GM20431 (cell line): ENCODE results near the gene NCK1.

Source experiments
- in situ Hi-C: fragments of 300-500 bp; cut with MseI, MboI; formaldehyde crosslinking; loops from one replicate; pipeline ENCODE4 v1.15.0; 2020; ENCODE audit warnings: low sequenced_read_pairs; ENCODE audit not compliant: unreplicated experiment

The NCK1 gene

GRCh38 chr3:136904746-136905145 is 42.7 kb downstream of the NCK1 start:
- in situ Hi-C loops, result no loop called here

- in situ Hi-C loops, result no loop called here
Measured at GRCh38 chr3:136905549-136905948, 43.5 kb downstream of the NCK1 start.

- in situ Hi-C loops, result no loop called here
Measured at GRCh38 chr3:136906725-136907124, 44.7 kb downstream of the NCK1 start.

DNA sequence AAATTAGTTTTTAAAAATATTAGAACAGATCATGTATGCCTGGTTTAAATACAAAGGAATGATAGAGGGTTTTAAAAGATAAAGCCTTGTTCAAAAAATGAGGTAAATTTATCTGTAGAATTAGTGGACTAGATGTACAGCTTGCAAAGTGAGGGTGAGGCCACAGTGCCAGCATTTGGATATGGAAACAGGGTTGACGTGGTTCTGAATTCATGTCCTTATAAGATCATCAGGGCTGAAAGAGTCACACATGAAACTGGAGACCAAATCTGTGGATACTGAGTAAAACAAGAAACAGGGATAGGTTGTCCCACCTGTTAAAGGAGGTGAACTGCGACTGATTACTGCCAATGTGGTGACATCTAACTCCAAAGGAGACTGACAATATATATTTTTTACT is 46.3 kb downstream of the NCK1 start:
- in situ Hi-C loops, result no loop called here

DNA sequence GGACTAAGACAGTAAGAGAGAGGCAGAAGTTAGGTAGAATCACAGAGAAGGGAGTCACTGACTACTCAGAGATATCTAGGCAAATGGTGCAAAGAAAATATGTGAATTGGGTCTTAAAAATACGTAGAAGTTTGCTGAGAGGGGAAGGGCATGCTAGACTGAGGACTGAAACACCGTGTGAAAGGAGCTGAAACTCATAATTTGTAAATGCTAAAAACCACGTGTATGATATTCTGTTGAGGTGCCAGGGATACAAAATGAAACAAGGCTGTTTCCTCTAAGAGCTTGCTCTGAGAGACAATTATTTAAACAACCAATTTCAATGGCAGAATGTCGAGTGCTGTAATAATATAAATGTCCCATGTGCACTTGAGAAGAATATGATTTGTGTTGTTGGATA is 47.2 kb downstream of the NCK1 start:
- in situ Hi-C loops, result no loop called here

DNA sequence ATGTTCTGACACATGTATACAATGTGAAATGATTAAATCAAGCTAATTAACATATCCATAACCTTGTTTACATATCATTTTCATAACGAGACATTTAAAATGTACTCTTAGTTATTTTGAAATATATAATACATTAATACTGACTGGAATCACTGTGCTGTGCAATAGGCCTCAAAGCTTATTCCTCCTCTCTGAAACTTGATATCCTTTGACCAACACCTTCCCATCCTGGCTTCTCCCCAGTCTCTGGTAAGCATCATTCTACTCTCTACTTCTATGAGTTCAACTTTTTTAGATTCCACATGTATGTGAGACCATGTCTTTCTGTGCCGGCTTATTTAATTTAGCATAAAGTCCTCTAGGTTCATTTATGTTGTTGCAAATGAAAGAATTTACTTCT is 48.7 kb downstream of the NCK1 start:
- in situ Hi-C loops, result no loop called here

GRCh38 chr3:136913168-136913567 is 51.2 kb downstream of the NCK1 start:
- in situ Hi-C loops, result no loop called here

GRCh38 chr3:136914739-136915138 is 52.7 kb downstream of the NCK1 start:
- in situ Hi-C loops, result no loop called here

DNA sequence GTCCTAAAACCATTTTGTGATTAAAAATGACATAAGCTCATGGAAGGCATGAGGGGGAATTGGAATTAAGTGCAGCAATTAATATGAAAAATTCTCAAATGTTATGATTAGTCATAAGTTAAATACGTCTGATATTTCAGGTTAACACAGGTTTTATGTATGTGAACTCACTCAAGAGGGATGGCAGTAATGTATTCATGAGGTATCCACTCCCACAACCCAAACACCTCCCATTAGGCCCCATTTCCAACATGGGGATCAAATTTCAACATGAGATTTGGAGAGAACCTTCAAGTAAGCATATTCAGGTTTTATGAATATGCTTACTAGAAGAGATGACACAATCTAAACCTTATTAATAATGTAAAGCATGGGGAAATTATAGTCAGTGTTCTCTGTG is 54.2 kb downstream of the NCK1 start:
- in situ Hi-C loops, result no loop called here

- in situ Hi-C loops, result no loop called here
Measured at GRCh38 chr3:136919799-136920580, 58.0 kb downstream of the NCK1 start.

GRCh38 chr3:136920904-136921611 is 59.0 kb downstream of the NCK1 start:
- in situ Hi-C loops, result no loop called here

DNA sequence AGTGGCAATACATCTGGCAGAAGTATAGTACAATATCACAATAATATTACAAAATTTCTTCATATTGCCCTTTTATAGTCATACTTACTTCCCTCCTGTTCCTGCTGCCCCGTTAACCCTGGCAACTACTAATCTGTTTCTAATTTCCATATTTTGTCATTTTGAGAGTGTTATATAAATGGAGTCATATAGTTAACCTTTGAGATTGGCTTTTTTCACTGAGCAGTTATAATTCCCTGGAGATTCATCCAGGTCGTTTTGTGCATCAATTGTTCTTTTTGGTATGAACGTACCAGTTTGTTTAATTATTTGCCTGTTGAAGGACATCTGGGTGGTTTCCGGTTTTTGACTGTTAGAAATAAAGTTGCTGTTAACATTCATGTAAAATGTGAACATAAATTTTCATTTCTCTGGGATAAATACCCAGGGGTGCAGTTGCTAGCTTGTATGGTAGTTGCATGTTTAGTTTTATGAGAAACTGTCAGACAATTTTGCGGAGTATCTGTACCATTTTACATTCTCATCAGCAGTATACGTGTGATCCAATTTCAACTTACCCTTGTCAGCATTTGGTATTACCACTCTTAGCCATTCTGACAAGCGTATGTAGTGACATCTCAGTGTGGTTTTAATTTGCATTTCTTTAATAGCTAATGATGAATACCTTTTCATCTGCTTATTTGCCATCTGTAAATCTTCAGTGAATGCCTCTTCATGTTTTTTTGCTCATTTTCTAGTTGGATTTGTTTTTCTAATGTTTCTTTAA is 63.6 kb downstream of the NCK1 start:
- in situ Hi-C loops, result no loop called here

DNA sequence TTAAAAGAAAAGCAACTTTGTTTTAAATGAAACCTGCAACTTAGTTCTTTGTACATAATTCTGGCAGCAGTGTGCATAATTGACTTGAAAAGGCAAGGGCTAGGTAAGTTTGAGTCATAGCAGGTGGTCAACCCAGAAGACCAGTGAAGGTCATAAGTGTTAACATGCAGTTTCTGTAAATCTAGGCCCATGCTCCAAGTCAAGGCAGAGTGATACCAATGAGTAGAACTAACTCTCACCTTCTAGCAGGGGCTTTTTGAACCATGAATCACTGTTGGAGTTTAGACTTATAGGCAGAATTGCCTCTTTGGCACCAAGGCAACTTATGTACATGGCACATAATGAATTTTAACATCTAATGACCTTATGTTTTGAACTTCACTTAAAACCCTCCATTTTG is 66.2 kb downstream of the NCK1 start:
- in situ Hi-C loops, result no loop called here

DNA sequence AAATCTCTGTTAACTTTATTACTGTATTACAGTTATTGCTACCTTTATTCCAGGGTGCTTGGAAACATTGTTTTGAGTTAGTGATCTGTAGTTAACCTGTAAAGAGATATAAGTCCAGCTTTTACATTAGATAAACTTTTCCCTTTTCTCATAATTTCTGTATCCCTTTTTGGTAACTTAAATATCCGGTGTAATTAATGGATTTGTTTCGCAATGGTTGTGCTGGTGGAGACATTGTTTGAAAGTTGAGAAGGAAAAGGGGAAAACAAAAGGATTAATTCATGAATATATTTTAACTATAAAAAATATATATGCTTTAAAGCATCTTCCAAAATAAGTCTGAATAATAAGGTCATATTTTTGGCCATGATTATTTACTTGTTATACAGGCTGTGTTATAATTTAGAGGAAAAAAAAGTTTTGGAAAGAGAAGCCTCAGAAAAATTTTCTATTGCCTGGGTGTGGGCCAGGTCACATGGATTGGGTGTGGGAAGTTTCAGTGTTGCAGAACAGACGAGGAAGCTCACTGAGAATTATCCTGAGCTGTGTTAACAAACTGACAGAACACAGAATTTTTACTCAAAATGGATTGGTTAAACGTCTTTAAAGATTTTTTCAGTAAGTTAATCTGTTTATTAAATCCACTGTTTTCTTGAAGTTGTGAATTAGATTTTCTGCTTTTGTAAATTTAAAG is 68.1 kb downstream of the NCK1 start:
- in situ Hi-C loops, result no loop called here

- in situ Hi-C loops, result no loop called here
Measured at GRCh38 chr3:136931606-136932005, 69.6 kb downstream of the NCK1 start.

DNA sequence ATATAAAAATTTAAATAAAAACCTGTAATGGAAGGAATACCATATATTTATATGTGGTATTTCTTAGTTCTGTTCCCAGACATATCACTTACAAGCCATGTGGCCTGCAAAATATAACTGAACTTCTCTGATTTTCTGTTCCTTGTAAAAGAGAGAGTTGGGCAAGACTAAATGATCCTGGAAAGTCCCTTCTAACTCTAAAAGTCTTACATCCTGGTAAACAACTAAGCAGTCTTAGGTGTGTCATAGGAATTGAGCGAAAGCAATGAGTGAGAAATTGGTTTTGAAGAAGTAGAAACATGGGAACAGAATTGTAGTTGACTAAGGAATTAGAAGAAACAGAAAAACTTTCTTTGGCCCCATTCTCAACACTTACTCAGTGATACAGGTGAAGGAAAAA is 70.5 kb downstream of the NCK1 start:
- in situ Hi-C loops, result no loop called here

GRCh38 chr3:136932978-136933772 is 71.2 kb downstream of the NCK1 start:
- in situ Hi-C loops, result no loop called here

DNA sequence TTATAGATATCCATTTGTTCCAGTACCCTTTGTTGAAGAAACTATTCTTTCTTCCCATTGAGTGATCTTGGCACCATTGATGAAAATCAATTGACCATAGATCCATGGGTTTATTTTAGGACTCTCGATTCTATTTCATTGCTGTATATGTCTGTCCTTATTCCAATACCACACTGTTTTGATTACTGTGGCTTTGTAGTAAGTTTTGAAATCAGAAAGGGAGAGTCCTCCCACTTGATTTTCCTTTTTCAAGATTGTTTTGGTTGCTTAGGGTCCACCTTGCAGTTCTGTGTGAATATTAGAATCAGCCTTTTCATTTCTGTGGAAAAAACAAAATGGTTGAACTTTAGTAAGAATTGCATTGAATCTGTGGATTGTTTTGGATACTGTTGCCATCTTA is 75.2 kb downstream of the NCK1 start:
- in situ Hi-C loops, result no loop called here

- in situ Hi-C loops, result no loop called here
Measured at GRCh38 chr3:136937851-136938250, 75.8 kb downstream of the NCK1 start.

GRCh38 chr3:136938334-136938733 is 76.3 kb downstream of the NCK1 start:
- in situ Hi-C loops, result no loop called here
